GM12864 (cell line): ENCODE data around the gene THEMIS2.
A peak's percentile ranks its signal among the peaks of the same experiment; 100 is the strongest.
"Not testable (repeated sequence)": the region's sequence is repeated elsewhere in the genome, so short reads cannot be mapped to it uniquely, and the experiment has no call there.

ENCODE experiments used
- DNase-seq: peaks from one replicate; pipeline ENCODE4 v3.0.0-alpha.2; 2011; ENCODE audit warnings: low read depth
- H3K4me3 ChIP-seq: 2 replicates; pipeline ENCODE4 v1.5.1; 2011; ENCODE audit warnings: mild to moderate bottlenecking, low read depth, low read length, control low read depth
- TF ChIP-seq, protein P1 (sequence below): IDR thresholded peaks from 2 replicates; pipeline ENCODE4 v1.5.1; 2011; ENCODE audit warnings: low read depth, mild to moderate bottlenecking, moderate library complexity, low read length, control low read depth, inconsistent platforms; ENCODE audit errors: missing control alignments

THEMIS2 gene

DNA sequence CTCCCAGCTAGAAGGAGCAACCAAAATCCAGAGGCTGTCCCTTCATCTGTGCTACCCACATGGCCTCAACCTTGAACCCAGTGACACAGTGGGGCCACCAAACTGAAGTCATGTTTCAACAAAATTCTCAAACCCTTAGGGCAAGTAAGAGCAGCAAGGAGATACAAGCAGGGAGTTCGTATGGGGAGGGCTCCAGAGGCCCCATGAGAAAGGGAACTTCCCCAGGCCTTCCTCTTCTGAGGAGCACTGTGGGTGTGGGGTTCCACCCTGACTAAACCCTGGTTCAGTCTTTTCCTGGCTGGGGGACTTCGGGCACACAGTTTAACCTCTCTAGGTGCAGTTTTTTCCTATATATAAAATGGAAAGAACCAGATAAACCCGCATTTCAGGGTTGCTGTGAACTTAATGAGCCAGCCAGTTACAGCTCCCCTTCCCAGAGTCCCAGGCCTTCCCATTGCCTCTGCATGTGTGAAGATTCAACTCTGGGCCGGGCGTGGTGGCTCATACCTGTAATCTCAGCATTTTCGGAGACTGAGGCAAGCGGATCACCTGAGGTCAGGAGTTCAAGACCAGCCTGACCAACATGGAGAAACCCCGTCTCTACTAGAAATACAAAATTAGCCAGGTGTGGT lies 8.0 kb upstream of the THEMIS2 start:
- DNase-seq: no peak
- no peak overlapping the region for H3K4me3 ChIP-seq

DNA sequence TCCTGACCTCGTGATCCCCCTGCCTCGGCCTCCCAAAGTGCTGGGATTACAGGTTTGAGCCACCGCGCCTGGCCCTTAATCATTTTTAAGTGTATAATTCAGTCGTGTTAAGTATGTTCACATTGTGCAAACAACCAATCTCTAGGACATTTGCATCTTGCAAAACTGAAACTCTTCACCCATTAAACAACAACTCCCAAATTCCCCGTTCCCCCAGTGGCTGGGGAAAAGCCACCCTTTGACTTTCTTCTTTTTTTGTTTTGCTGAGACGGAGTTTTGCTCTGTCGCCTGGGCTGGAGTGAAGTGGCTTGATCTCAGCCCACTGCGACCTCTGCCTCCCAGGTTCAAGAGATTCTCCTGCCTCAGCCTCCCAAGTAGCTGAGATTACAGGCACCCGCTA lies 6.5 kb upstream of the THEMIS2 start:
- TF ChIP-seq, protein P1, sequence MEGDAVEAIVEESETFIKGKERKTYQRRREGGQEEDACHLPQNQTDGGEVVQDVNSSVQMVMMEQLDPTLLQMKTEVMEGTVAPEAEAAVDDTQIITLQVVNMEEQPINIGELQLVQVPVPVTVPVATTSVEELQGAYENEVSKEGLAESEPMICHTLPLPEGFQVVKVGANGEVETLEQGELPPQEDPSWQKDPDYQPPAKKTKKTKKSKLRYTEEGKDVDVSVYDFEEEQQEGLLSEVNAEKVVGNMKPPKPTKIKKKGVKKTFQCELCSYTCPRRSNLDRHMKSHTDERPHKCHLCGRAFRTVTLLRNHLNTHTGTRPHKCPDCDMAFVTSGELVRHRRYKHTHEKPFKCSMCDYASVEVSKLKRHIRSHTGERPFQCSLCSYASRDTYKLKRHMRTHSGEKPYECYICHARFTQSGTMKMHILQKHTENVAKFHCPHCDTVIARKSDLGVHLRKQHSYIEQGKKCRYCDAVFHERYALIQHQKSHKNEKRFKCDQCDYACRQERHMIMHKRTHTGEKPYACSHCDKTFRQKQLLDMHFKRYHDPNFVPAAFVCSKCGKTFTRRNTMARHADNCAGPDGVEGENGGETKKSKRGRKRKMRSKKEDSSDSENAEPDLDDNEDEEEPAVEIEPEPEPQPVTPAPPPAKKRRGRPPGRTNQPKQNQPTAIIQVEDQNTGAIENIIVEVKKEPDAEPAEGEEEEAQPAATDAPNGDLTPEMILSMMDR: no peak
- no peak overlapping the region for H3K4me3 ChIP-seq
- no peak for DNase-seq

More for the DNA sequence above, 8.0 kb upstream of the THEMIS2 start:
- TF ChIP-seq, protein P1: no peak

DNA sequence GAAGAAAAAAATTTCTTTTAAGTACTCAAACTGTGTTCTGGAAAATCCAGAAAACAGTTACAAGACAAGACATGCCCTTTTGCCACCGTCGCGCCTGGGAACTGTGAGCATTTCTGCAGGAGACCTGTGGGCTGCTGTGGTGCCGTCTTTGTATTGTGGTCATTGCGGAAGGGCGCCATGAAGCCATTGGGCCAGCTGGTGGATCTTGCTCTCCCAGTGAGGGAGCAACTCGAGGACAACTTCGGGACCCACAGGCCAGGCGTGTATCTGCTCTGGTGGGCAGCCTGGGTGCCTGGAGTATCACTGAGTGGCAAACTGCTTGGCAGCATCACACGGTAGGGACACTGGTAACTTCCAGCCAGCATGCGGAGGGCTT lies 3.8 kb upstream of the THEMIS2 start:
- TF ChIP-seq, protein P1: no peak
- H3K4me3 ChIP-seq: no peak overlapping the region
- DNase-seq: no peak

DNA sequence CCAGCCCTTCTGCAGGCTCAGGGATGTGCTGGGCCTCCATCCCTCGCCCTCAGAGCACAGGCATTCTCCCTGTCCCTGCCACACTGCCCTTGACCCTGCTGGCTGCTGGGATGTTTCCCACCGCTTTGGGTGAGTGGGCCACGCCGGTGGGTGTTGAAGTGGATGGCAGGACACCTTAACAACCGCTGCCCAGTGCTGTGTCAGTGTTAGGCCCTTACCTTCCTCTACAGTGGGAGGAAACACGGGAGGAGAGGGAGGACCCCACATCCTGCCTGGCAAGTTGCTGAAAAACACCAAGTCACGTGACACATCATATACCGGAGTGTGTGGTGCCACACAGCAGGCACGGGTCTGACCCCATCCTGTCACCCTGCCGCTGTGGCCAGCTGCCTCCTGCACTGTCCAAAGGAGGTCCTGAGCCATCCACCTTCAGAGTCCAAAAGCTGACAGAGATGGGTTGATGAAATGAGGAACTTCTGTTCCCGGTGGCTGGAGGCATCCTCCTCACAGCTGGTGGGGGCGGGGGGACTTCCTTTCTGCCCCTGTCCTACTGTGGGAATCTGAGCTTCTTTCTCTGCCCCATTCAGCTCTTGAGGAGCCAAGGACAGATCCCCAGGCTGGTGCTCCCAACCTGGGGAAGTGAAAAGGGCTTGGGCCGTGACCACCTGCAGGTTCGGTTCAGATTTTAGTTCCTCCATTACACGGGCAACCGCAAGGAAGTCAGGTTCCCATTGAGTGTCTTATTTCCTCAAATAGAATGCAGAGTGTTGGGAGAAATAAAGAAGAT lies 3.2 kb upstream of the THEMIS2 start:
- H3K4me3 ChIP-seq: peak overlapping the region; percentile 10
- no peak for DNase-seq
- TF ChIP-seq, protein P1: no peak

DNA sequence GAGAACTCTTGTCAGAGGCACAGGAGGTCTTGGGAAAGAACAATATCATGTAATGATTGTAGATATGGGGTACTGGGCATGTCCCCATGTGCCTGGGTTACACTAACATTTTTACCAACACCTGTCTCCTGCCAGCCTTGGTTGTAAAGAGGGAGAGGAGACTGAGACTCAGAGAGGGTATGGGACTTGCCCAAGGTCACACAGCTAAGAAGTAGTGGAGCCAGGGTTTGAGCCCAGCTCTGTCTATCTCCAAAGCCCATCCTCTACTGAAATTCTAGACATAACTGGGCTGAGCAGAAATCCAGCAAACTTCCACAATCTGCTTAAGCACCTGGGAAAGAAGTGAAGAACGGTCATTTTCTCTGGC lies 2.6 kb upstream of the THEMIS2 start:
- TF ChIP-seq, protein P1: no peak
- H3K4me3 ChIP-seq: no peak overlapping the region; the same call in 1 of the 2 replicates
- no peak for DNase-seq

DNA sequence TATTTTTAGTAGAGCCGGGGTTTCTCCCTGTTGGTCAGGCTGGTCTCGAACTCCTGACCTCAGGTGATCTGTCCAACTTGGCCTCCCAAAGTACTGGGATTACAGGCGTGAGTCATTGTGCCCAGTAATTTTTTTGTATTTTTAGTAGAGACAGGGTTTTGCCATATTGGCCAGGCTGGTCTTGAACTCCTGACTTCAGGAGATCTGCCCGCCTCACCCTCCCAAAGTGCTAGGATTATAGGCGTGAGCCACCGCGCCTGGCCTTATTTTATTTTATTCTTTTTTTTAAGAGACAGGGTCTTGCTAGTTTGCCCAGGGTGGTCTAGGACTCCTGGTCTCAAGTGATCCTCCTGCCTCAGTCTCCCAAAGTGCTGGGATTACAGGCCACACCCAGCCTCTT lies 1.3 kb upstream of the THEMIS2 start:
- not testable (repeated sequence) for H3K4me3 ChIP-seq, DNase-seq

DNA sequence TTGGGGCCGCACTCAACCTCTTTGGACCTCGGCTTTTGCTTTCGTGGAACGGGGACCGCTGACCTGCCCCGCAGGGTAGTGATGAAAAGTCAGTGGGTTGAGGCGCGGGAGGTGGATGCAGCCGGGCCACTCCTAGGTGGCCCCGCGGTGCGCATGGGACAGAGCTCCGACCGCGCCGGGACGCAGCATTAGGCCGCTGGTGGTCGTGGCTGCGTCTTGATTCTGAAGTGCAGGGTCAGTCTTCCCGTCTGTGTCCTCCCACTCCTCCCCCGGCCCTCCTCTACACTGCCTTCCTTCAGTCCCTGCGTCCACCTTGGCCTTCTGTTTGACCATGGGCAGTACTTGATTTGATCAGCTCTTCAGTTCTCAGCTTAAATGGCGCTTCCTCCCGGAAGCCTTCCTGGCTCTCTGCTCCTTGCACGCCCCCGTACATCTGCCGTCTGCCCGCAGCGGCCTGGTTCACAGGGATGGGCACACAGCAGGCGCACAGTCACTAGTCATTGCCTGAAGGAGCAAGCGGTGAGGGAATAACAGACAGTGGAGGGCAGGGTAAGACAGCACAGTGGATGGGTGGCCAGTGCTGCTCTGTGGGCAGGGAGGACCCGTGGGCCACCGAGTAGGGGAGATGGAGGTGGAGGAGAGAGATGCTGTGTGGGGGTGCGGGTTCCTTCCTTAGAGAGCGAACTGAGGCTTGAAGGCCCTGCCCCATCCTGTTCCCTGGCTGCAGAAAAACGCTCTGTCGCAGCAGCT lies 633 bp downstream of the THEMIS2 start:
- TF ChIP-seq, protein P1: no peak
- DNase-seq: no peak
- peak overlapping the region; percentile 72 for H3K4me3 ChIP-seq
